ENCODE measurements around the gene PRELID3B. TPM values are rescaled to one million over a fixed set of nuclear protein-coding genes. Genes with fewer than 3 reads are reported as not detected.
A peak's percentile ranks its signal among the peaks of the same experiment; 100 is the strongest.
"Not testable (repeated sequence)": the region's sequence is repeated elsewhere in the genome, so short reads cannot be mapped to it uniquely, and the experiment has no call there.

Gene PRELID3B
- total RNA-seq, 1 experiment from 2014 or later, result 29.5 TPM

- not testable (repeated sequence) for H3K4me3 ChIP-seq (ENCODE audit: insufficient read depth, low read depth, low read length); H3K36me3 ChIP-seq (replicated peaks; ENCODE audit: control insufficient read depth, insufficient read depth, low read length); DNase-seq; H3K27me3 ChIP-seq (ENCODE audit: control insufficient read depth, insufficient read depth, low read length)
Measured at GRCh38 chr20:59041487-59041886, 1.1 kb downstream of the PRELID3B start.

- H3K36me3 ChIP-seq (replicated peaks; ENCODE audit: control insufficient read depth, insufficient read depth, low read length), result peaks cover 5% of the 10 kb centered on the region
- no peaks in the 10 kb centered on the region; the same call in 1 of the 2 replicates for H3K27me3 ChIP-seq (ENCODE audit: control insufficient read depth, insufficient read depth, low read length)
- no peak for DNase-seq
- no peak overlapping the region for H3K4me3 ChIP-seq (ENCODE audit: insufficient read depth, low read depth, low read length)
Measured at GRCh38 chr20:59040667-59041066, 1.9 kb downstream of the PRELID3B start.

GRCh38 chr20:59039233-59039632 is 3.4 kb downstream of the PRELID3B start:
- peaks cover 5% of the 10 kb centered on the region for H3K36me3 ChIP-seq (replicated peaks; ENCODE audit: control insufficient read depth, insufficient read depth, low read length)
- H3K27me3 ChIP-seq (ENCODE audit: control insufficient read depth, insufficient read depth, low read length), result no peaks in the 10 kb centered on the region; the same call in 1 of the 2 replicates
- H3K4me3 ChIP-seq (ENCODE audit: insufficient read depth, low read depth, low read length), result no peak overlapping the region
- DNase-seq, result no peak

GRCh38 chr20:59037386-59037785 is 5.2 kb downstream of the PRELID3B start:
- Histone ChIP-seq H3K36me3 (replicated peaks; ENCODE audit: control insufficient read depth, insufficient read depth, low read length) (peaks cover 5% of the 10 kb centered on the region), H3K27me3 (ENCODE audit: control insufficient read depth, insufficient read depth, low read length) (no peaks in the 10 kb centered on the region; the same call in 1 of the 2 replicates), H3K4me3 (ENCODE audit: insufficient read depth, low read depth, low read length) (no peak overlapping the region)
- DNase-seq, result no peak

- no peak for DNase-seq
- Histone ChIP-seq H3K27me3 (ENCODE audit: control insufficient read depth, insufficient read depth, low read length) (peaks cover 13% of the 10 kb centered on the region), H3K4me3 (ENCODE audit: insufficient read depth, low read depth, low read length) (no peak overlapping the region), H3K36me3 (replicated peaks; ENCODE audit: control insufficient read depth, insufficient read depth, low read length) (peaks cover 5% of the 10 kb centered on the region)
Measured at GRCh38 chr20:59035381-59035780, 7.2 kb downstream of the PRELID3B start.

- peaks cover 10% of the 10 kb centered on the region for H3K36me3 ChIP-seq (replicated peaks; ENCODE audit: control insufficient read depth, insufficient read depth, low read length)
- H3K4me3 ChIP-seq (ENCODE audit: insufficient read depth, low read depth, low read length), result no peak overlapping the region
- H3K27me3 ChIP-seq (ENCODE audit: control insufficient read depth, insufficient read depth, low read length), result peaks cover 21% of the 10 kb centered on the region
- DNase-seq, result no peak
Measured at GRCh38 chr20:59033616-59034165, 8.9 kb downstream of the PRELID3B start.

- Histone ChIP-seq H3K27me3 (ENCODE audit: control insufficient read depth, insufficient read depth, low read length) (peaks cover 26% of the 10 kb centered on the region), H3K36me3 (replicated peaks; ENCODE audit: control insufficient read depth, insufficient read depth, low read length) (peaks cover 10% of the 10 kb centered on the region), H3K4me3 (ENCODE audit: insufficient read depth, low read depth, low read length) (peak overlapping the region; percentile 57; the same call in 1 of the 2 replicates)
- no peak for DNase-seq
Measured at GRCh38 chr20:59033093-59033492, 9.5 kb downstream of the PRELID3B start.

- peak overlapping the region; percentile 57 for H3K4me3 ChIP-seq (ENCODE audit: insufficient read depth, low read depth, low read length)
- DNase-seq, result no peak
- H3K36me3 ChIP-seq (replicated peaks; ENCODE audit: control insufficient read depth, insufficient read depth, low read length), result peaks cover 10% of the 10 kb centered on the region
- peaks cover 28% of the 10 kb centered on the region for H3K27me3 ChIP-seq (ENCODE audit: control insufficient read depth, insufficient read depth, low read length)
Measured at GRCh38 chr20:59032713-59033059, 9.9 kb downstream of the PRELID3B start.

- Histone ChIP-seq H3K4me3 (ENCODE audit: insufficient read depth, low read depth, low read length) (peak within 1 kb of the TSS; percentile 92), H3K27me3 (ENCODE audit: control insufficient read depth, insufficient read depth, low read length) (peaks cover 32% of the 10 kb centered on the region), H3K36me3 (replicated peaks; ENCODE audit: control insufficient read depth, insufficient read depth, low read length) (peaks cover 10% of the 10 kb centered on the region)
- DNase-seq, result peak; percentile 100
Measured at GRCh38 chr20:59032023-59032712, 10.4 kb downstream of the PRELID3B start, which contains the start of gene ATP5F1E. Gene ATP5F1E (minus strand): TSS chr20:59032335. CDS start chr20:59032251, 84 bp downstream.

GRCh38 chr20:59031564-59032022 is 11.0 kb downstream of the PRELID3B start:
- no peak for DNase-seq
- Histone ChIP-seq H3K27me3 (ENCODE audit: control insufficient read depth, insufficient read depth, low read length) (peaks cover 35% of the 10 kb centered on the region), H3K4me3 (ENCODE audit: insufficient read depth, low read depth, low read length) (peak overlapping the region; percentile 92), H3K36me3 (replicated peaks; ENCODE audit: control insufficient read depth, insufficient read depth, low read length) (peaks cover 10% of the 10 kb centered on the region)

GRCh38 chr20:59030911-59031563 is 11.5 kb downstream of the PRELID3B start:
- peaks cover 7% of the 10 kb centered on the region for H3K36me3 ChIP-seq (replicated peaks; ENCODE audit: control insufficient read depth, insufficient read depth, low read length)
- no peak overlapping the region for H3K4me3 ChIP-seq (ENCODE audit: insufficient read depth, low read depth, low read length)
- peaks cover 39% of the 10 kb centered on the region for H3K27me3 ChIP-seq (ENCODE audit: control insufficient read depth, insufficient read depth, low read length)
- DNase-seq, result no peak

GRCh38 chr20:59028812-59029211 is 13.8 kb downstream of the PRELID3B start:
- Histone ChIP-seq H3K36me3 (replicated peaks; ENCODE audit: control insufficient read depth, insufficient read depth, low read length) (peaks cover 8% of the 10 kb centered on the region), H3K4me3 (ENCODE audit: insufficient read depth, low read depth, low read length) (no peak overlapping the region), H3K27me3 (ENCODE audit: control insufficient read depth, insufficient read depth, low read length) (peaks cover 42% of the 10 kb centered on the region)
- no peak for DNase-seq

- peaks cover 8% of the 10 kb centered on the region for H3K36me3 ChIP-seq (replicated peaks; ENCODE audit: control insufficient read depth, insufficient read depth, low read length)
- DNase-seq, result no peak
Measured at GRCh38 chr20:59027741-59028320, 14.8 kb downstream of the PRELID3B start.

GRCh38 chr20:59026904-59027740 is 15.5 kb downstream of the PRELID3B start:
- Histone ChIP-seq H3K27me3 (ENCODE audit: control insufficient read depth, insufficient read depth, low read length) (peaks cover 45% of the 10 kb centered on the region), H3K4me3 (ENCODE audit: insufficient read depth, low read depth, low read length) (no peak overlapping the region), H3K36me3 (replicated peaks; ENCODE audit: control insufficient read depth, insufficient read depth, low read length) (peaks cover 8% of the 10 kb centered on the region)
- DNase-seq, result no peak

More at GRCh38 chr20:59027741-59028320, 14.8 kb downstream of the PRELID3B start:
- Histone ChIP-seq H3K4me3 (ENCODE audit: insufficient read depth, low read depth, low read length) (no peak overlapping the region), H3K27me3 (ENCODE audit: control insufficient read depth, insufficient read depth, low read length) (peaks cover 45% of the 10 kb centered on the region)

All from H7 (cell line).